ENCODE results near the gene NECAB3.
"Not testable (repeated sequence)": the region's sequence is repeated elsewhere in the genome, so short reads cannot be mapped to it uniquely, and the experiment has no call there.

Gene NECAB3

DNA sequence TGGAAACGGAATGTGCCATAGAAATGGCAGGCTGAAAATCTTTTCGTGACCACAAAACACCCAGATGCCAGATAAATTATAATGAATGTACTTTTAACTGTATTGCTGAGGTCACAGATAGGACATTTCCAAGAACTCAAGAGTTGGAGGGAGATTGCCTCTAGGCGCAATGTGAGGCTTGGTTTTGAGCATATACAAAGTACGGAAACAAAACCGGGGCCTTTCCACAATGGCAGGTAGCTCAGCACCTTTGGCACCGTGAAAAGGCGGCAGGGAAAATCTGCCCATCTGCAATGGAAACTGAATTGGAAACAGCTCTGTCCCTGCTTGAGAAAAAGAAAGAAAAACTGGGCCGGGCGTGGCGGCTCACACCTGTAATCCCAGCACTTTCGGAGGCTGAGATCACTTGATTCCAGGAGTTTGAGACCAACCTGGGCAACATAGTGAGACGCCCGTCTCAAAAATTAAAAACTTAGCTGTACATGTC, 22.6 kb downstream of the NECAB3 start:
- no peak for DNase-seq (ENCODE audit: extremely low read depth in 1 of 2, low read depth in 1 of 2)

DNA sequence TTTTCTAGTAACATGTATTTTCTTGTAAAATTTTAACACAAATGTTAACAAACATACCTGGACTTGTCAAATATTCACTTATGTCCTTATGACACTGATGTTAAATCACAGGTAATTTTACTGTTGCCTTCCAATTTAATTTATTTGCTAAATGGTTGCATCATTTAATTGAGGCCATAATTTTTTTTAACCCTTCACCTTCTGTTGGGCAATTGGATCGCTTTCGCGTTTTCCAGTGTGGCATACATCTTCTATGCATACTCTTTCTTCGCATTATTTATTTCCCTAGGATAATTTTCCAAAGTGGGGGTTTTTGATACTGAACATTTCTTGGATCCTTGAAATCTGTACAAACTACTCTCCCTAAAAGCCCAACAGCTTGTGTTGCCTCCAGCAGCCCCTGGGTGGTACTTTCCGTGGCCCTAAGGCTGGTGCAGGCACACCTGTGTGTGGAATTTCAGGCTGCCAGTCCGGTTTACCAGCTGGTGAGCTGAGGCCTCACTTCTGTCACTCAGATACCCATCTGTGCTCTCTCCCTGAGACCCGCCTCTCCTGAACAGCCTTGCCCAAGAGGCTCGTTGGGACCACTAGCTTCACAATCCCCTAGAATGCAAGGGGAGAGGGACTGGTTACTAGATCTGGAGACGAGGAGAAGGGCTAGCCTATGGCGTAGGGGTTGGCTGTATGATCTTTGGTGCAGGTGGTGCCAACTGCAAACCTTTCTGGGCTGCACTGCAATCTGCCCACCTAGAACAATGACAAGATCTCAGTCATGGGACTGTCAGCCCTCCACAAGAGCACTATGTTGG, 23.3 kb downstream of the NECAB3 start:
- no peak for DNase-seq (ENCODE audit: extremely low read depth in 1 of 2, low read depth in 1 of 2)

DNA sequence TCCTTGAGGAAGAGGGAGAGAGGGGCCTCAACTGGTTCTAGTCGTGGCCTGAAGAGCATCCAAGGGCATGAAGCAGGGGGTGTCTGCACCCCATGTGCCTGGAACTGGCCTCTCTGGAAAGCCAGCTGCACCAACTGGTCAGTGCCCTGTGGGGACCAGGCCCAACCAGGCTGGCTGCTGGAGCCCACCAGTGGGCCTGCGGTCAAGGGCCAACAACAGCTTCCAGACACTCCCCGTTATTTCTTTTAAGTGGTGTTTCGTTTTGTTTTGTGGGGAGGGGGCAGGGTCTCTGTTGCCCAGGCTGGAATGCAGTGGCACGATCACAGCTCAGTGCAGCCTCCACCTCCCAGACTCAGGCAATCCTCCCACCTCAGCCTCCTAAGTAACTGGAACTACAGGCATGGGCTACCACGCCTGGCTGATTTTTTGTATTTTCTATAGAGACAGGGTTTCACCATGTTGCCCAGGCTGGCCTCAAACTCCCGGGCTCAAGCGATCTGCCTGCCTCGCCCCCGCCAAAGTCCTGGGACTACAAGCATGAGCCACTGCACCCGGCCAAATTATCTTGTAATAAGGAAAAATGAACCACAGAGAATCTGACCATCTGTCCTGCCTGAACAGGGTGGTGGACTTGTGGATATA, 24.0 kb downstream of the NECAB3 start:
- no peak for DNase-seq (ENCODE audit: extremely low read depth in 1 of 2, low read depth in 1 of 2)

DNA sequence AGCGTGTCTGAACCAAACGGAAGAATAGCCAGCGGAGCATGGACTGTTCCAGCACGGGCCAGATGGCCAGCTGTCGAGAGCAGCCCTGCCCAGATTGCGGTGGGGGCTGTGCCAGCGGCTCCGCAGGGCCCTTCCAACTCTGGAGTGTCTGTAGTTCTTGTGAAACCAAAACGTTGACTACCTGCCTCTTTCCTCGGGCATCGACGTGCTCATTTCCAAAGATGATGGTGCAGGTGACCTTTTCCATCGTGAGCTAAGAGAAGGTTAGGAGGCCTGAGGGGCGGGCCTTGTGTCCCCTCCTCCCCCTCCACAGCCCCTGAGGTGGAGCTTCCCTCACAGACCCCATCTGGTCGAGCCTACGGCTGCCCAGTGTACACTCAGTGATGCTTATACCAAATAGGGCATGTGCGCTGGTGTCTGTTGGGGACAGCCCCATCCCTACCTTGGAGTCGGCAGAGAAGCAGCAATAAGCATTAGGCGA, 25.0 kb downstream of the NECAB3 start:
- no peak for DNase-seq (ENCODE audit: extremely low read depth in 1 of 2, low read depth in 1 of 2)

DNA sequence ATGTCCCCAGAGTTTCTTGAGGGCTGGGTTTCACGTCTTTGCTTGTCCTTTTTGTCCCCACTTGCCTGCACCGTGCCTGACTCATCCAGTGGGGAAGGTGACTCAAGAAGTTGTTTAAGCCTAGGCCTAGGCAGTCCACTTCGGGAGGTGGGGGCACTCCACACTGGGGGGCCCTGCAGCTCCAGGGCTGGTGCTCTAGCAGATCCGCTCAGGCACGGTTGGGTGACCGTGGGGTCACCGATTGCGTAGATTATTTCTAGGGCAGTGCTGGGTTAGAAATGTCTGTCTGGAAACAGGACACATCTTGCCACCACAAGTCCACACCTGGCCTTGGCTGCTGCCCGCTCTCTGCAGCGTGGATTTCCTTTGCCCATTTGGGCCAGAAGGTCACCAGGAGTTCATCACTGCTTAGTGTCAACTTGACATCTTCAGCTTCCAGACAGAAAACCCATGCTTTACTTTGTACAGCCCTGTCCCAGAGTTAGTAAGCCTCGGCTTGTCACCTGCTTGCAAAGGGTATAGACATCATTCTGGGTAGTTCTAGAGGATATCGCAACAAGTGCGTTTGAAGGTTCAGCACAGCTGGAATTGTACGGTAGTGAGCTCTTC, 25.7 kb downstream of the NECAB3 start:
- DNase-seq (ENCODE audit: extremely low read depth in 1 of 2, low read depth in 1 of 2): no peak

DNA sequence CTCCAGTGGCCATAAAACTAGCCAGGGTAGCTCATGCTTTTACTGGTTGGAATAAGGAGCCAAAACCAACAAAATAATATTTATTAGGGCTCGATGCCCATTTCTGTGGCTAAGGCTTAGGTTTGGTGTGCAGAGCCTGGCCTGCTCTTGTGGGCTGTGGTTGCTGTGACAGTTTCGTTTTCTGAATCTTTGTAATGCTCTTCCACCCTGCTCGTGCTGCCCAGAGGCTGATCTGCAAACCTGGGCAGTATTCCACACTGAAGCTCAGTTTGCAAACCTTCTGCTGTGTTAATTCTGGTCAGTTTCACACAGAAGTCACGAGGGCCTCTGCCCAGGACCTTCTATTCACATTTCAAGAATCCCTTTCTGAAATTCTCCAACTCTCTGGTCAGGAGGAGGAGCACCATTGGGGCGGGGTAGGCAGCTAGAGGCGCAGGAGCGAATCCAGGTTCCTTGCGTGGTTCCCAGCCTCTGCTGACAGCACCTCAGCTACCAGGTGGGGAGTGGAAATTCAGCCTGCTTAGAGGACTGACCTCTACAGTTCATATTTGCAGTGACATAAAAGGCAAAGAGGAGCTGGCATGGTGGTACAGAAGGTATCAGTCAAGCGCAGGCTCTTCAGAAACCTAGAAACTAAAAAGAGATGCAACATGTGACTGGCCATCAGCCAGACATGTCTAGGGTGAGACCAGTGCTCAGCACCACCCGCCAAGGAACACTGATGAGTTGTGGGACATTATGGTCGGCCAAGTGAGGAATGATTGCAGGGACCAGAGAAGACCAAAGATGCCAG, 26.4 kb downstream of the NECAB3 start:
- no peak for DNase-seq (ENCODE audit: extremely low read depth in 1 of 2, low read depth in 1 of 2)

DNA sequence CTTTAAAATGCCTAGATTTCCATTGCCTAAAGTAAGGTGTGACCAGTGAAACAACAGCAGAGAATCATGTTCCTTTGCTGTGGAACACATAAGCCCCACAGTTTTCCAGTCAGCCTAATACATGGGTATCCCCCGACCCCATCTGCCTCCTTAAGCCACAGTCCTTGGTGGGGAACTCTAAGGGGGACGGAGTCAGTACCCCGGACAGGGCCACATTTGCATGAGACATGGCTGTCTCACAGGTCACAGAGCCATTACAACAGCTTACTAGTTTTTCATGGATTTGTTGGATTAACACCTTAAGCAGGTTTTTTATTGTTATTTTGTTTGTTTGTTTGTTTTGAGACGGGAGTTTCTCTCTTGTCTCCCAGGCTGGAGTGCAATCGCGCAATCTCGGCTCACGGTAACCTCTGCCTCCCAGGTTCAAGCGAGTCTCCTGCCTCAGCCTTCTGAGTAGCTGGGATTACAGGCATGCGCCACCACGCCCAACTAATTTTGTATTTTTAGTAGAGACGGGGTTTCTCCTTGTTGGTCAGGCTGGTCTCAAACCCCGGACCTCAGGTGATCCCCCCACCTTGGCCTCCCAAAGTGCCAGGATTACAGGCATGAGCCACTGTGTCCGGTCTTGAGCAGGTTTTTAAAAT, 27.1 kb downstream of the NECAB3 start:
- DNase-seq (ENCODE audit: extremely low read depth in 1 of 2, low read depth in 1 of 2): not testable (repeated sequence)

DNA sequence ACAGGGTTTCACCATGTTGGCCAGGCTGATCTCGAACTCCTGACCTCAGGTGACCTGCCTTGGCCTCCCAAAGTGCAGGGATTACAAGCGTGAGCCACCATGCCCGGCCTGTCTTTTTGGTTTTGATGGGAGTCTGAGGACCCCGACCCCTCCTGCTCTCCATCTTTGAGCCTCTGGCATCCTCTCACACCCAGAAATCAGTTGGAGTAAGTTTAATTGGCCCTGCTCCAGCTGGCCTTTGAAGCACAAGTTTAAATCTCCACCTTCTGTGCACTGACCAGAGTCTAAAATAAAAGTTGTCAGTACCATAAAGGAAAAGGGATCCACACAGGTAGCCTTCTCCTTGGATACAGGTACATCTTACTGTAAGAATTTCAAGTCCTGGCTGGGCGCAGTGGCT, 28.0 kb downstream of the NECAB3 start:
- DNase-seq (ENCODE audit: extremely low read depth in 1 of 2, low read depth in 1 of 2): no peak

DNA sequence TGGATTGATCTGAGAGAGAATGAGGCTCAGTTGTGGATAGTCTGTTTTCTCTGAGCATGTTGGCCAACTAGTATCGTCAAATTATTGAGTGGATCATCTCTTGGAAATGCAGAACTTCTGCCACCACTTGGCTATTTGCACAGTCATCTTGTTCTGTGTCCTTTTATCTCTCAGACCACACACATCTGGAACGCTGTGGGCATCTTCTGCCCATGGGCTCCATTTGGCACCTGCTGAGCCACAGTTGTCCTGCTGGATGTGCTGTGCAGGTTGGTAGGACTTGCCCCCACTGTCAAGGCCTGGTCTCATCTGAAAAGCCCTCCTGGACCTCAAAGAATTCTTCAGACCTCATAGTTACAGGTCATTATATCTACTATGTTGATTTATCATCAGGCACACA, 28.8 kb downstream of the NECAB3 start:
- DNase-seq (ENCODE audit: extremely low read depth in 1 of 2, low read depth in 1 of 2): no peak

DNA sequence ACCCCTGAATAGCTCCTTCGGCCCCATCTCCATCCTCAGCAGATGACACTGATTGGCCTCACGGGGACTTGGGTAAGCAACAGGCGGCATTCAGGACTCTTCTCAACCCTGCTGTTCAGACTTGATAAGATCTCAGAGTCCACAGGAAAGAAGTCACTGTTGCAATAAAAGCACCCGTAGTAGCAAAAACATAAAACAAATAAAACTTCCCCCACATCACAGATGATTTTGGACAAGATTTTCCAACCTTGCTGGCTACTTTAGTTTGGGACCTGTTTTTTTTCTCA, 29.2 kb downstream of the NECAB3 start:
- DNase-seq (ENCODE audit: extremely low read depth in 1 of 2, low read depth in 1 of 2): no peak

DNA sequence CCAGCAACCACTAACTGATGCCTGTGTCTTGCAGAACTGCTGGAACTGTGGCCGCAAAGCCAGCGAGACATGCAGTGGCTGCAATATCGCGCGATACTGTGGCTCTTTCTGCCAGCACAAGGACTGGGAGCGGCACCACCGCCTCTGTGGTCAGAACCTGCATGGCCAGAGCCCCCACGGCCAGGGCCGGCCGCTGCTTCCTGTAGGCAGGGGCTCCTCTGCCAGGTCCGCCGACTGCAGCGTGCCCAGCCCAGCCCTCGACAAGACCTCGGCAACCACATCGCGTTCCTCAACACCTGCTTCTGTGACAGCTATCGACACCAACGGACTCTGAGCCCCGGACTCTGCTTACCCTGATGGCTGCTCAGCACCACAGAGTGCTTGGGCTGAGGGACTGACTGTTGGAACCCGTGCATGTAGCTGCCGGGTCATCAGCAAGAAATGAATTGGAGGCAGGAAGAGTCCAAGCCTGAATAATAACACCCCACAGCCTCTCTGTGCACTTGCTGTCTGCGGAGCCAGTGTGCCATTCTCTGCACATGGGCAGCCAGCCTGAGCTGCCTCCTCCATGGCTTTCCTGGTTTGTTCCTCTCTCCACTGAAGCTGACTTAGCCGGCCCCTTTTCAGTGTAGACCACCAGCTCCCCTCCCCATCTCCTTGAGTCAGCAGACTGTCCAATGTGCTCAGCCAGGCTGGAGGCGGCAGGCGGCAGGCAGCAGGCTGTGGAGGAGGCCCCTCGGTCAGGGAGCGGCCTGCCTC, 29.7 kb downstream of the NECAB3 start:
- no peak for DNase-seq (ENCODE audit: extremely low read depth in 1 of 2, low read depth in 1 of 2)

DNA sequence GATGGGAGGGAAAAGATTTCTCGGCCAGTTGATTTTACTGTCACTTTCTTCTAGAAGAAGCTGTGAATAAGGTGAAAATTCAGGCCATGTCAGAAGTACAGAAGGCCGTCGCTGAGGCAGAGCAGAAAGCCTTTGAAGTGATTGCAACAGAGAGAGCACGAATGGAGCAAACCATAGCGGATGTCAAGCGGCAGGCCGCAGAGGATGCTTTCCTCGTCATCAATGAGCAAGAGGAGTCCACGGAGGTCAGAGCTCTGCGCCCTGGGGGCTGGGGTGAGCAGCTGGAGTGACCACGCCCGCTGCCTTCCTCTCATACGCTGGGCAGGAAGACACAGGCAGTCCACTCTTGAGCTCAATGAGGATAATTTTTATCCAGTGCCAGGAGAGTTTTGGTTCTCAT, 33.9 kb downstream of the NECAB3 start:
- no peak for DNase-seq (ENCODE audit: extremely low read depth in 1 of 2, low read depth in 1 of 2)

DNA sequence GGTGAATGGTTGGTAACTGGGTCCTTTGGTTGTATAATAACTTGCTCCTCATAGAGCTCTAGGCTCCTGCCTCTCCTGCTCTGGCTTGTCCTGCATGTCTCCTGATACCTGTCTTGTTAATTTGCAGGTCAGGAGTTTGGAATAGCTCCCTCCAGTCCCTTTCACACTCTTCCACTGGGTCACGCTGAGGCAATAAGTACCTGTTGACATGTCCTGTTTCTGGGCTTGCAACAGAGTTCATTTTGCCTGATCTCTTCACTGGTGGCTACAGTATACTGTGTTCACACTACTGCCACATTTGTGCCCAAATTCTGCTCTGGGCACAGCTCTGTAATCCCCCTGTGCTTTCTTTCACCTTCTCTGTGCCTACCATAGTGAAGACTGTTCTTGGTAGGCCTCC, 37.5 kb downstream of the NECAB3 start:
- no peak for DNase-seq (ENCODE audit: extremely low read depth in 1 of 2, low read depth in 1 of 2)

DNA sequence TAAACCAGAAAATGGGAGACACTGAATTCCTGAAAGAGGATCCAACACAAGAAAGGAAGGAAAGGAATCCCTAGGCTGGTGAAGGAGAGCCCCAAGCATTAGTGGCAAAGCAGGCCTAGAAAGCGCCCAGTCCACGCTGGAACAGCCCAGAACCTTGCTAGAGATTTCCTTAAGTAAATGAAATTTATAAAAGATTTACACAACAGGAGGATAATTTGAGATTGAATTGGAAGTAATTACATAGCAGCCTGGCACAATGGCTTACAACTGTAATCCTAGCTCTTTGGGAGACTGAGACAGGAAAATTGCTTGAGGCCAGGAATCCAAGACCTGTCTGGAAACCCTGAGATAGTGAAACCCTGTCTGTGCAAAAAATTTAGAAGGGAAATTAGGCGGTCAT, 38.9 kb downstream of the NECAB3 start:
- no peak for DNase-seq (ENCODE audit: extremely low read depth in 1 of 2, low read depth in 1 of 2)

DNA sequence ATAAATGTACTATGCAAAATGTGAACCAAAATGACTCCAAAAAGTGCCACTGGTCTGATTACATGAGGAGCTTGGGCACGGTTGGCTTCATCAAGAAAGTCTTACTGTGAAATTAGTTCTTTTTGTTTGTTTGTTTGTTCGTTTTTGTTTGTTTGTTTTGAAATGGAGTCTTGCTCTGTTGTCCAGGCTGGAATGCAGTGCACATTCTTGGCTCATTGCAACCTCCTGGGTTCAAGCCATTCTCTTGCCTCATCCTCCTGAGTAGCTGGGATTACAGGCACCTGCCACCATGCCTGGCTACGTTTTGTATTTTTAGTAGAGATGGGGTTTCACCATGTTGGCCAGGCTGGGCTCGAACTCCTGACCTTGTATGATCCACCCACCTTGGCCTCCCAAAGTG, 42.3 kb downstream of the NECAB3 start:
- not testable (repeated sequence) for DNase-seq (ENCODE audit: extremely low read depth in 1 of 2, low read depth in 1 of 2)

DNA sequence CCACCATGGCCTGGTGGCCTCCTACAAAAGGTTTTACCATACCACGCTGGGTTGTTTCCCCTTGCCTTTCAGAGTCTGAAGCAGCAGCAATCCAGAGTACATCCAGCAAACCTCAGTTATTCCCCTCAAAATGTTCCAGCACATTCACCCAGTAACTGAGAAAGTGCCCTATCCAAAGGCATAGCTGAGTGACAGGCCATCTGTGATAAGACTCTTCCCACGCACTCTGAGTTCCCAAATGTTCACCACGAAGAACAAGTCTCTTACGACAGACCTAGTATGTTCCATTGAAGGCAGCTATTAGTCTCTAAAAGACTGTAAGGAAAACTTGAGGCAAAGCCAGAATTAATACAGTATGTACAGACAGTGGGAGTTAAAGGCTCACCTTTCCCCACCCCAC, 43.7 kb downstream of the NECAB3 start:
- DNase-seq (ENCODE audit: extremely low read depth in 1 of 2, low read depth in 1 of 2): no peak

DNA sequence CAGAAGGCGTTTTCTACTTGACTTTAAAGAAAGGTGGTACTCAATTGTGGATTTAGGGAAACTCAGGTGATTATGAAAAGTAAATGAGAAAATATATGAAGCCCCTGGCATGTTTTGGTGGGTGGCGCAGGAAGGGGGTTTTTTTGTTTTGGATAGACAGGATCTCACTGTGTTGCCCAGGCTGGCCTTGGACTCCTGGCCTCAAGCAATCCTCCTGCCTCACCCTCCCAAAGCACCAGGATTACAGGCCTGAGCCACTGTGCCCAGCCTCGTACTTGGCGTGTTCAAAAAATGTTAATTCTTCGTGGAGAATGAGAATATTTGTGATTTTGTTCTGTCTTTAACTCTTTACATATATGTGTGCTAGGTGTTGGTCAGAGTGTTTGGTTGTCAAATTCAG, 44.2 kb downstream of the NECAB3 start:
- DNase-seq (ENCODE audit: extremely low read depth in 1 of 2, low read depth in 1 of 2): no peak

DNA sequence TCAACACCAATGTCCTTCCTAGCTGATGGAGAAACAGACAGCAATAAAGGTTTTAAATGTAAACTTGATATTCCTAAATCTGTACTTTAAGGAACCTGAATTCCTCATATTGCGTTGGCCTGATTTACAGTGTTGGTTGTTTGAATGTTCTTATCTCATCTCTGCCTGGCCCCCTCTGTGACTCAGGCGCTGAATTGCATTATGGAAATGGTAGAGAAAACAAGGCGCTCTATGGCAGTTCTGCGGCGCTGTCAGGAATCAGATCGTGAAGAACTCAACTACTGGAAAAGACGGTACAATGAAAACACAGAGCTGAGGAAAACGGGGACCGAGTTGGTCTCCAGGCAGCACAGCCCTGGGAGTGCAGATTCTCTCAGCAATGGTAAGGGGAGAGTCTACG, 44.7 kb downstream of the NECAB3 start:
- no peak for DNase-seq (ENCODE audit: extremely low read depth in 1 of 2, low read depth in 1 of 2)

DNA sequence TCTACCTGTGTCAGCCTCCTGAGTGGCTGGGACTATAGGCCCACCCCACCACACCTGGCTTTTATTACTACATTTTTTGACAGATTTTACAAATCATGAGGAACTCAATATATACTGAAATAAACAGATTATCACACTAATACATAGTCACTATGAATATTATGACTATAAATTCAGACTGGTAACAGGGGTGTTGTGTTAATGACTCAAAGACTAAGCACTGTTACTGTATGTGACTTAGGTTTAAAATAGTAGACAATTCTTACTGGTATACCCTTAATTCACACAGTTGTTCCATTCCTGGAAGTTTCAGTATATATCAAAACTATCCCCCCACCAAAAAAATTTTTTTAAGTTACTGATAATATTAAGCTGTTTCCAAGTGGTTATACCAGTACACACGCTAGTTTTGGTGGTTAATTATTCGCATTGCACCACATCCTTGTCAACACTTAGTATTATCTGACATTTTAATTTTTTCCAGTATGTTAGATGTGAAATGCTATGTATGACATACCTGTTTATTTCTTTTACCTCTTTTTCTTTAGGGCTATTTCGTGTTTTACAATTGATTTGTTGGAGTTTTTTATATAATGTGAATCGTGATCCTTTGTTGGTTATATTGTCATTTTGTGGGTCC, 46.5 kb downstream of the NECAB3 start:
- DNase-seq (ENCODE audit: extremely low read depth in 1 of 2, low read depth in 1 of 2): no peak

DNA sequence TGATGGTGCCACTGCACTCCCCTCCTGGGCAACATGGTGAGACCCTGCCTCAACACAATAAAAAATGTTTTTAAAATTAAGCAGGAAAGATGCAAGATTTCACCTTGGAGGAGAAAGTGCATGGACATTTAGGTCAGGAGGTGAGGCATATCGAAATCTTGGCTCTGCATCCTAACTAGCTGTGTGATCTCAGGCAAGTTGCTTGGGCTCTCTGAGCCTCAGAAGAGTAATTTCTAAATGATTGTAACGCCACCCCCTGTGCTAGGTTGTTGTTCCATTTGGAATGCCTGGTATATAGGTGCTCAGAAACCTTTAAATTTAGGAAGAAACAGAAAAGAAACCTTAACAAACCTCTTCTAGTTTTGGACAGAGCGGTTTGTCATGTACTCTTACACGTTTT, 48.0 kb downstream of the NECAB3 start:
- no peak for DNase-seq (ENCODE audit: extremely low read depth in 1 of 2, low read depth in 1 of 2)

Measured in stimulated activated CD8-positive, alpha-beta memory T cell treated with anti-CD3 and anti-CD28 coated beads, Interleukin-7, amount 100 ng/mL, for 48 hours (primary cell).